Posterior cingulate gyrus (tissue), 11 donors: ENCODE results near the gene GORAB.

Source experiments
- DNase-seq, 10 donors: peaks; one replicate each; pipeline versions ENCODE4 v3.0.0 to v3.0.0-alpha.2; 2020 to 2021; ENCODE audit warnings: mixed read lengths in 3 of 10
- intact Hi-C: fragments of 100-400 bp; cut with DNase I; formaldehyde crosslinking; loops from one replicate; pipeline ENCODE4 v1.15.1; 2023

Gene GORAB

GRCh38 chr1:170586321-170587252, 54.6 kb downstream of the GORAB start:
- DNase-seq, result peak in 3 of 10 donors; percentile 12 to 84 (median 12)
- intact Hi-C loops, result loop anchor here (10.0 kb wide), 1 partner anchor 78 kb away; the partner anchor contains the start of gene PRRX1

GRCh38 chr1:170587253-170587593, 55.3 kb downstream of the GORAB start:
- intact Hi-C loops, result loop anchor here (10.0 kb wide), 1 partner anchor 78 kb away; the partner anchor contains the start of gene PRRX1
- DNase-seq, result no peak

GRCh38 chr1:170590921-170591705, 59.1 kb downstream of the GORAB start:
- DNase-seq, result no peak
- intact Hi-C loops, result no loop called here

GRCh38 chr1:170592591-170593111, 60.7 kb downstream of the GORAB start:
- intact Hi-C loops, result no loop called here
- DNase-seq, result no peak

GRCh38 chr1:170593173-170594011, 61.4 kb downstream of the GORAB start:
- intact Hi-C loops, result no loop called here
- DNase-seq, result no peak

- intact Hi-C loops, result no loop called here
- no peak for DNase-seq
Observed at GRCh38 chr1:170594066-170594626, 62.2 kb downstream of the GORAB start.

GRCh38 chr1:170596701-170597100, 64.7 kb downstream of the GORAB start:
- intact Hi-C loops, result no loop called here

GRCh38 chr1:170598618-170599017, 66.7 kb downstream of the GORAB start:
- intact Hi-C loops, result no loop called here
- no peak for DNase-seq

More at GRCh38 chr1:170596701-170597100, 64.7 kb downstream of the GORAB start:
- no peak for DNase-seq

GRCh38 chr1:170599033-170599432, 67.1 kb downstream of the GORAB start:
- intact Hi-C loops, result no loop called here
- DNase-seq, result no peak

GRCh38 chr1:170601866-170602265, 69.9 kb downstream of the GORAB start:
- intact Hi-C loops, result no loop called here
- no peak for DNase-seq
